ENCODE measurements around the gene TOM1L2.

- no peak for TF ChIP-seq SUZ12 (IDR thresholded peaks at IDR 0.05)
- TF ChIP-seq BHLHE40 (IDR thresholded peaks at IDR 0.05; ENCODE audit: borderline replicate concordance), result no peak
- no peak for TF ChIP-seq TARDBP (IDR thresholded peaks at IDR 0.05)
Measured at GRCh38 chr17:17938388-17939107, 33.7 kb downstream of the TOM1L2 start.
